ENCODE data around the gene TMEM164.

The TMEM164 gene

GRCh38 chrX:110042496-110042895 lies 39.6 kb downstream of the TMEM164 start:
- DNase-seq = no peak

- no peak for DNase-seq
Observed at GRCh38 chrX:110043506-110043905, 40.6 kb downstream of the TMEM164 start.

GRCh38 chrX:110044346-110045249 lies 41.7 kb downstream of the TMEM164 start:
- no peak for DNase-seq

- no peak for DNase-seq
Observed at GRCh38 chrX:110045421-110045820, 42.5 kb downstream of the TMEM164 start.

DNA sequence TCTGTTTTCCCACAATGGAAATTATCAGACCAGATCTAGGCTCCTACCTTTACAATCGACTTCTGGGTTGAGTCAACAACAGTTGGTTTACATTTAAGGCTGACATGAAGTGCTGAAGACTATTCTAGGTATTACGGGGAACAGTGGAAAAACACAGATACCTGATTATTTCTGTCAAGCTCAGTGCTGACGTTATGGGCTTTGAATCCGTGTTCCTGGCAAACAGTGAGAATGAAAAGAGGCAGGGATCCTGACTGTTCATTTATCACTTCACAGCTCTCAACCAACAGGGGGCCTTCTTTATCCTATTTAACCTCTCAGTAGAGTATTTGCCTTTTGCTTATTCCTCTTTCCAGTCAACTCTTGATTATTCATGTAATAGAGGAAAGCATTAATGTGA lies 43.1 kb downstream of the TMEM164 start:
- DNase-seq = no peak

GRCh38 chrX:110046971-110047370 lies 44.1 kb downstream of the TMEM164 start:
- DNase-seq = no peak

- DNase-seq = no peak
Observed at GRCh38 chrX:110049096-110049495, 46.2 kb downstream of the TMEM164 start.

DNA sequence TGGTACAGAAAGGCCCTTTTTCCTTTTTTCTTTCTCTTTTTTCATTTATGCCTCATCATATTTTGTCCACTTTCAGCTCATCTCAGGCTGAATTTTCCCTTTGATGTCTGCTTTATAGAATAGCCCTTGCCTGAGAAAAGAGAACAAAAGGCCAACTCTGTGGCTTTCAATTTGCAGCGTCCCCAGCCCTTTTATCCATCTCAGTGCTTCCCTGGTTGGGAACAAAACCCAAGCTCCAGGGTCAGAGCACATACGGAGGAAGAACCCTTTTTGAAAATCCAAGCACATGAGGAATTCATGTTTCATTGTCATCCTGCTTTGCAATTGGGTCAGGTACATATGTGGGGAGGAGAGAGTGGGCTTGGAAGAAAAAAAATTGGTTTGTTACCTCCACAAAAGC lies 47.5 kb downstream of the TMEM164 start:
- DNase-seq = no peak

- no peak for DNase-seq
Observed at GRCh38 chrX:110050901-110051300, 48.0 kb downstream of the TMEM164 start.

GRCh38 chrX:110051559-110051958 lies 48.6 kb downstream of the TMEM164 start:
- DNase-seq = no peak

GRCh38 chrX:110052303-110052702 lies 49.4 kb downstream of the TMEM164 start:
- DNase-seq = no peak

GRCh38 chrX:110053453-110053852 lies 50.5 kb downstream of the TMEM164 start:
- no peak for DNase-seq

DNA sequence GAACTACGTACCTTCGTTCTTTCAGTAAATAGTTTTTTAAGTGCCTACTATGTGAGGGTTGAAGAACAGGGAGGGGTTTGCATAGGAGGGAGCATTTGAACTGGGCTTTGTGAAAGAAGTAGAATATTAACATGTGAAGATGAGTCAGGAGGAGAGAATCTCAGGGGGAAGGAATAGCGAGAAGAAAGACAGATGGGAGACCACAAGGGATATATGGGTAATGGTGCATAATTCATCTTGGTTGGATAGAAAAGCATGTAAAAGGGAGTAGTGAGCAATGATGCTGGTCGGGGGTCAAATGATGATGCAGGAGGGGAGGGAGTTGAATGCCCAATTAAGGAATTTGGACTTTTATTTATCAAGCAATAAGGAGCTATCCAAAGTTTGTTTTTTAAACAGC lies 52.7 kb downstream of the TMEM164 start:
- DNase-seq = no peak

DNA sequence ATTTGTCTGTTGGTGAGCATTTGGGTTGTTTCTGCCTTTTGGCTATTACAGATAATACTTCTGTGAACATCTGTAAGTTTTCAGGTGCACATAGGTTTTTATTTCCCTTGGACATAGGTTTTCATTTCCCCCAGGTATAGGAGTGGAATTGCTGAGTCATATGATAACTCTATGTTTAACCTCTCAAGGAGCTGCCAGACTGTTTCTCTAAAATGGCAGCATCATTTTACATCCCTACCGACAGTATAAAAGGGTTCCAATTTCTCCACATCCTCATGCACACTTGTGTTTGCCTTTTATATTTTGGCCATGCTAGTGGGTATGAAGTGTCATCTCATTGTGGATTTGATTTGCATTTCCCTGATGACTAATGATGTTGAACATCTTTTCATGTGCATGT lies 53.5 kb downstream of the TMEM164 start:
- no peak for DNase-seq

- no peak for DNase-seq
Observed at GRCh38 chrX:110059410-110059809, 56.5 kb downstream of the TMEM164 start.

DNA sequence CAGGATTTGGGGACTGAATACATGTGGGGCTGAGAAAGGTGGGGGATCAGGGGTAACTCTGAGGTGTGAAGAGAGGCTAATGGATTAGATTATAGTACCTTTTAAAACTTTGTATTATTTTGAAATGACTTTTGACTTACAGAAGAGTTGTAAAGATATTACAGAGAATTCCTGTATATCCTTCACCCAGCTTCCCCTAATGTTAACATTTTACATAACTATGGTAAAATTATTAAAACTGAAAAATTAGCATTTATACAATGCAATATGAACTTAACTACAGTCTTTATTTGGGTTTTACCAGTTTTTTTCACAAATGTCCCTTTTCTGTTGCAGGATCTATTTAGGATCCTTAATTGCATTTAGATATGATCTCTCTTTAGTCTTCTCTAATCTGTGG lies 57.4 kb downstream of the TMEM164 start:
- DNase-seq = no peak

- no peak for DNase-seq
Observed at GRCh38 chrX:110060846-110061537, 58.1 kb downstream of the TMEM164 start.

DNA sequence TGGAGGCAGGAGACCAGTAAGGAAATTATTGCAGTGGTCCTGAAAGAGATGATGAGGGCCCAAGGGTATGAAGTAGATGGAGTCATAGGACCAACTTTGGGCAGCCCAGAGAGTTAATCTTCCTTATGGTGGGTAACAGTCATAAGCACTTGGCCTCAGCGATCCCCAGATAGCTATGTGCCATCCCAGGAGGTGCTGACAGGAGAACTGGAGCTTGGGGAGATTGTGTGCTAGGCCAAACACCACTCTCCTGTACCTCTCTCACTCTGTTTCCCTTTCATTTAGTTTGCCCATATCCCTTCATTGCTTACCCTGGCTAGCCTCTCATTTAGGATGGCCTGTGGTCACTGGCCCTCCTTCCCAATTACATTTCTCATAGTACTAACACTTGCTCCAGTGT lies 60.0 kb downstream of the TMEM164 start:
- DNase-seq = no peak

- no peak for DNase-seq
Observed at GRCh38 chrX:110066488-110067225, 63.7 kb downstream of the TMEM164 start.

GRCh38 chrX:110070970-110071369 lies 68.1 kb downstream of the TMEM164 start:
- no peak for DNase-seq

DNA sequence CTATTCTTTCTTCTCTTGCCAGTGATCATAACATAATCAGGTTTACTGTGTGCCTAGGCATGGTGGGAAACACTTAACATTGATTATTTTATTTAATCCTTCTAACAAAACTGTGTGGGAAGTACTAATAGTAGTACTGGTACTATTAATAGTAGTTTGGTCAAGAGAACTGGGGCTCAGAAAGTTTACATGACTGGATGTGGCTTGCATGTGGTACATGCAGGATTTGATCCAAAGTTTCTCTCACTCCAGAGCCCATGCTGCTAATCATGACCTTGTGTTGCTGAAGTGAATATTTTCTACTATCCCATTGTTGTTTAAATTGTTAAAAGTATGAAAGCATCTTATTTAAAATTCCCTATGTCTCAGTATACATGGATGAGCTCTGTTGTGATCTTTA lies 78.4 kb downstream of the TMEM164 start:
- no peak for DNase-seq

DNA sequence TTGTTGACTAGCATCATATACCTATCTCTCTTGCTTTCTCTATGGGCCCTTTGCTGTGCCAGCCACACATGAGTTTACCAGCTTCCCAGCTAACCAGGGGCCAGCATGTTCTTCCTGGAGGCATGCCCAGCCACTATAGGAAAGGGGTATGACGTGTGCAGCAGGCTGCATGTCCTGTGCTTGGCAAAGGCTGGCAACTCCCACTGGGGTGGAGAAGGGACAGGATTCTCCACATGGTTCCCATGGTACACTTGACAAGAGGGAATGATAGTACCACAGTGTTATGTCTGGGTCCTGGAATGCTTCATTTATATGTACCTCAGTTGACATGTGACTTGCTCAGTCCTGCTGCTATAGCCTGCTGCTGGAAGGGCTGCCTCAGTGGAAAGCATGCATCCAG lies 78.8 kb downstream of the TMEM164 start:
- no peak for DNase-seq

- DNase-seq = no peak
Observed at GRCh38 chrX:110082161-110082560, 79.2 kb downstream of the TMEM164 start.
